GM21528 (cell line): ENCODE data around the gene SPANXA2.
"Not testable (repeated sequence)": the region's sequence is repeated elsewhere in the genome, so short reads cannot be mapped to it uniquely, and the experiment has no call there.

Experiments
- ATAC-seq: cut with Tn5 transposase; IDR thresholded peaks from one replicate; pipeline ENCODE4 v1.9.1; 2021; ENCODE audit warnings: mild to moderate bottlenecking, moderate library complexity; ENCODE audit not compliant: unreplicated experiment, low FRiP score

SPANXA2 gene, protein sequence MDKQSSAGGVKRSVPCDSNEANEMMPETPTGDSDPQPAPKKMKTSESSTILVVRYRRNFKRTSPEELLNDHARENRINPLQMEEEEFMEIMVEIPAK

GRCh38 chrX:141589408-141589807 lies at the start of gene SPANXA2:
Gene SPANXA2, plus strand, starts transcription at chrX:141589708. Its CDS starts 60 bp downstream, at chrX:141589768.
- ATAC-seq = not testable (repeated sequence)

GRCh38 chrX:141542551-141542950 lies 47.0 kb upstream of the SPANXA2 start:
- not testable (repeated sequence) for ATAC-seq

- ATAC-seq = not testable (repeated sequence)
Measured at GRCh38 chrX:141584638-141585037, 4.9 kb upstream of the SPANXA2 start, which contains the start of gene SPANXA1. Gene SPANXA1, minus strand, starts transcription at chrX:141584738. Its CDS starts 60 bp downstream, at chrX:141584678.

DNA sequence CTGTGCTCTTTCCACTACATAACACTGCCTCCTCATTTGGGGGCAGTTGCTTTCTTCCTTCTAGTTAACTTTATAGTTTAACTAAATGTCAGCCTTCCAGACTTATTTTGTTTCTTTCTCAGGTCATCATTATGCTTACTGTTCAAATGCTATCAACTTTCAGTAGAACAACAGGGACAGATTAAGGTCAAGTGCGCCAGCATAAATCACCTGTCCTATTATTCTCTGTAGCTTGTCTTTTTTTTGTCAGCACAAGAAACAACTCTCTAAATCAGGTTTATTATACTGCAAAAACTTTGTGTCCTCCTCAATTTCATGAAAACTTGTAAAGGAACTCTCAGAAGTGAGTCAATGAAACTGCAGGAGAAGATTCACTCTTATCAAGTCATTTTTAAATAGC lies 19.6 kb downstream of the SPANXA2 start:
- no peak for ATAC-seq

GRCh38 chrX:141619336-141619735 lies 29.8 kb downstream of the SPANXA2 start:
- no peak for ATAC-seq

DNA sequence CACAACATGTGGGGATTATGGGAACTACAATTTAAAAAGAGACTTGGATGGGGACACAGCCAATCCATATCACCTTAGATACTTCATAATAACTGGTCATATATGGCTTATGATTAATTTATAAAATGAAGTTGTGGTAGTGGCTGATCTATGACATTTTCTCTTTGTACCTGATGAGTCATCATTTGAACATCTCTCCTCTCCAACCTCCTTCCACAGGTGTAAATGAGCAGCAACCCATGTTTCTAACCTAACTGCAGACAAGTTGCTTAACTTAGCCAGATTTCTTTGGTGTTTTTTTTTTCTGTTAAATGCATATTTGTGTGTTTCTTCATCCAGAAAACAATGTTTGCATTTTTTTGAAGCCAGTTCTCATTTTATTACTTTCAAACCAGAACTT lies 42.6 kb downstream of the SPANXA2 start:
- no peak for ATAC-seq

DNA sequence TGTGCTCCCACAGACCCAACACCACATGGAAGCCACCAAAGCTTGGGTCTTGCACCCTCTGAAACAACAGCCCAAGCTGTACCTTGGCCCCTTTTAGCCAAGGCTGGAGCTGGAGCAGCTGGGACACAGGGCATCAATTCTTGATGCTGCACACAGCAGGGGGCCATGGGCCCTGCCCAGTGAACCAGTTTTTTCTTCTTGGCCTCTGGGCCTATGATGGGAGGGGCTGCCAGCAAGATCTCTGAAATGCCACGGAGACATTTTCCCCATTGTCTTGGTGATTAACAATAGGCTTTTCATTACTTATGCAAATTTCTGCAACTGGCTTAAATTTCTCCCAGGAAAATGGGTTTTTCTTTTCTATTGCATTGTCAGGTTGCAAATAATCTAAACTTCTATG lies 49.0 kb downstream of the SPANXA2 start:
- no peak for ATAC-seq
